Activated CD4-positive, alpha-beta memory T cell treated with anti-CD3 and anti-CD28 coated beads for 36 hours (primary cell): ENCODE results near the gene CNIH3. TPM values are rescaled to one million over a fixed set of nuclear protein-coding genes. Genes with fewer than 3 reads are reported as not detected.

ENCODE experiments used
- CTCF ChIA-PET: fragments of 350-600 bp; sonication (Branson Sonifier 250); formaldehyde crosslinking; loops from one replicate; lab custom pipeline; 2021; ENCODE audit warnings: antibody characterized with exemption, inconsistent platforms; lab: Charles Lee
- POLR2A ChIA-PET: fragments of 350-600 bp; sonication (Branson Sonifier 250); formaldehyde crosslinking; loops from one replicate; lab custom pipeline; 2021; ENCODE audit warnings: antibody characterized with exemption; lab: Charles Lee
- DNase-seq: peaks from one replicate; pipeline ENCODE4 v3.0.0-alpha.2; 2020
- H3K27ac Mint-ChIP-seq: one replicate; pipeline ENCODE4 v1.8.0; 2021; ENCODE audit warnings: mixed read lengths
- H3K27me3 Mint-ChIP-seq: one replicate; pipeline ENCODE4 v1.8.0; 2021; ENCODE audit warnings: mixed read lengths
- H3K36me3 Mint-ChIP-seq: one replicate; pipeline ENCODE4 v1.8.0; 2021; ENCODE audit warnings: mixed read lengths
- H3K4me1 Mint-ChIP-seq: one replicate; pipeline ENCODE4 v1.8.0; 2021; ENCODE audit warnings: low read depth, mixed read lengths
- H3K4me3 Mint-ChIP-seq: one replicate; pipeline ENCODE4 v1.8.0; 2021; ENCODE audit warnings: mild to moderate bottlenecking, mixed read lengths
- H3K9me3 Mint-ChIP-seq: one replicate; pipeline ENCODE4 v1.8.0; 2021; ENCODE audit warnings: mixed read lengths
- intact Hi-C: fragments of 100-400 bp; cut with micrococcal nuclease; formaldehyde crosslinking; loops from one replicate; pipeline ENCODE4 v1.15.1; 2023
- total RNA-seq, 2 experiments: library from RNA; stranded (reverse); gene quantifications; one replicate each; pipeline ENCODE4 v1.2.3, GENCODE V29; 2021

Gene CNIH3
- total RNA-seq, 2 experiments from 2014 or later: 0.63 to 1.00 TPM

GRCh38 chr1:224732377-224733026, 116.4 kb downstream of the CNIH3 start:
- ChIA-PET POLR2A (no interaction called here), CTCF (no interaction called here)
- H3K4me3 Mint-ChIP-seq: no peak overlapping the region
- no peak for DNase-seq
- no peaks in the 10 kb centered on the region for H3K9me3 Mint-ChIP-seq
- peaks cover 9% of the 10 kb centered on the region for H3K4me1 Mint-ChIP-seq
- H3K36me3 Mint-ChIP-seq: no peaks in the 10 kb centered on the region
- intact Hi-C loops: no loop called here
- no peak overlapping the region for H3K27ac Mint-ChIP-seq
- H3K27me3 Mint-ChIP-seq: no peaks in the 10 kb centered on the region

- Mint-ChIP-seq H3K4me3 (no peak overlapping the region), H3K36me3 (no peaks in the 10 kb centered on the region), H3K9me3 (no peaks in the 10 kb centered on the region), H3K4me1 (peaks cover 9% of the 10 kb centered on the region), H3K27ac (no peak overlapping the region), H3K27me3 (no peaks in the 10 kb centered on the region)
- ChIA-PET CTCF (no interaction called here), POLR2A (no interaction called here)
- DNase-seq: no peak
- intact Hi-C loops: no loop called here
These were observed 117.2 kb downstream of the CNIH3 start for GRCh38 chr1:224733027-224733911.

- ChIA-PET POLR2A (no interaction called here), CTCF (no interaction called here)
- peaks cover 9% of the 10 kb centered on the region for H3K4me1 Mint-ChIP-seq
- H3K27ac Mint-ChIP-seq: no peak overlapping the region
- H3K27me3 Mint-ChIP-seq: no peaks in the 10 kb centered on the region
- no peak for DNase-seq
- H3K4me3 Mint-ChIP-seq: no peak overlapping the region
- no peaks in the 10 kb centered on the region for H3K9me3 Mint-ChIP-seq
- intact Hi-C loops: no loop called here
- no peaks in the 10 kb centered on the region for H3K36me3 Mint-ChIP-seq
These were observed 118.3 kb downstream of the CNIH3 start for GRCh38 chr1:224734261-224734935.

- Mint-ChIP-seq H3K4me1 (peaks cover 9% of the 10 kb centered on the region), H3K27me3 (no peaks in the 10 kb centered on the region), H3K27ac (no peak overlapping the region), H3K4me3 (no peak overlapping the region), H3K9me3 (no peaks in the 10 kb centered on the region), H3K36me3 (no peaks in the 10 kb centered on the region)
- intact Hi-C loops: no loop called here
- POLR2A ChIA-PET: no interaction called here
- DNase-seq: no peak
- CTCF ChIA-PET: no interaction called here
These were observed 119.0 kb downstream of the CNIH3 start for GRCh38 chr1:224735159-224735558.

GRCh38 chr1:224736619-224737352, 120.7 kb downstream of the CNIH3 start:
- no peak for DNase-seq
- Mint-ChIP-seq H3K4me3 (no peak overlapping the region), H3K36me3 (no peaks in the 10 kb centered on the region), H3K27me3 (no peaks in the 10 kb centered on the region), H3K4me1 (peaks cover 9% of the 10 kb centered on the region), H3K9me3 (no peaks in the 10 kb centered on the region), H3K27ac (no peak overlapping the region)
- CTCF ChIA-PET: no interaction called here
- intact Hi-C loops: no loop called here
- POLR2A ChIA-PET: no interaction called here

GRCh38 chr1:224737353-224737727, 121.2 kb downstream of the CNIH3 start:
- ChIA-PET POLR2A (no interaction called here), CTCF (no interaction called here)
- Mint-ChIP-seq H3K27me3 (no peaks in the 10 kb centered on the region), H3K36me3 (no peaks in the 10 kb centered on the region), H3K4me3 (no peak overlapping the region), H3K9me3 (no peaks in the 10 kb centered on the region), H3K27ac (no peak overlapping the region), H3K4me1 (peaks cover 9% of the 10 kb centered on the region)
- intact Hi-C loops: no loop called here
- no peak for DNase-seq

GRCh38 chr1:224739303-224739996, 123.3 kb downstream of the CNIH3 start:
- Mint-ChIP-seq H3K4me1 (peaks cover 9% of the 10 kb centered on the region), H3K9me3 (no peaks in the 10 kb centered on the region), H3K4me3 (no peak overlapping the region), H3K27me3 (peaks cover 3% of the 10 kb centered on the region), H3K27ac (no peak overlapping the region), H3K36me3 (no peaks in the 10 kb centered on the region)
- ChIA-PET CTCF (no interaction called here), POLR2A (no interaction called here)
- intact Hi-C loops: no loop called here
- DNase-seq: no peak

- no peak overlapping the region for H3K27ac Mint-ChIP-seq
- no peaks in the 10 kb centered on the region for H3K36me3 Mint-ChIP-seq
- ChIA-PET CTCF (interaction anchor here (1.4 kb wide), 1 partner anchor 183 kb away, joined by 3 read pairs; no protein-coding TSS in a partner anchor), POLR2A (no interaction called here)
- intact Hi-C loops: no loop called here
- no peaks in the 10 kb centered on the region for H3K9me3 Mint-ChIP-seq
- peaks cover 5% of the 10 kb centered on the region for H3K27me3 Mint-ChIP-seq
- no peak for DNase-seq
- H3K4me3 Mint-ChIP-seq: no peak overlapping the region
- H3K4me1 Mint-ChIP-seq: peaks cover 4% of the 10 kb centered on the region
These were observed 124.0 kb downstream of the CNIH3 start for GRCh38 chr1:224739997-224740684.

GRCh38 chr1:224740685-224741052, 124.6 kb downstream of the CNIH3 start:
- POLR2A ChIA-PET: no interaction called here
- Mint-ChIP-seq H3K27ac (no peak overlapping the region), H3K4me1 (peaks cover 7% of the 10 kb centered on the region), H3K27me3 (peaks cover 5% of the 10 kb centered on the region), H3K4me3 (no peak overlapping the region), H3K9me3 (no peaks in the 10 kb centered on the region), H3K36me3 (no peaks in the 10 kb centered on the region)
- CTCF ChIA-PET: interaction anchor here (1.4 kb wide), 1 partner anchor 182 kb away, joined by 3 read pairs; no protein-coding TSS in a partner anchor
- intact Hi-C loops: no loop called here
- no peak for DNase-seq

- CTCF ChIA-PET: interaction anchor here (1.0 kb wide), 1 partner anchor 109 kb away, joined by 3 read pairs; no protein-coding TSS in a partner anchor
These were observed 126.2 kb downstream of the CNIH3 start for GRCh38 chr1:224742349-224742748.

GRCh38 chr1:224743608-224744164, 127.6 kb downstream of the CNIH3 start:
- ChIA-PET CTCF (interaction anchor here (0.6 kb wide), 1 partner anchor 107 kb away, joined by 3 read pairs; no protein-coding TSS in a partner anchor), POLR2A (no interaction called here)
- Mint-ChIP-seq H3K4me3 (no peak overlapping the region), H3K27ac (no peak overlapping the region), H3K9me3 (no peaks in the 10 kb centered on the region), H3K4me1 (peaks cover 15% of the 10 kb centered on the region), H3K27me3 (peaks cover 5% of the 10 kb centered on the region), H3K36me3 (no peaks in the 10 kb centered on the region)
- intact Hi-C loops: no loop called here
- DNase-seq: no peak

More at GRCh38 chr1:224742349-224742748, 126.2 kb downstream of the CNIH3 start:
- Mint-ChIP-seq H3K9me3 (no peaks in the 10 kb centered on the region), H3K27ac (no peak overlapping the region), H3K4me1 (peaks cover 15% of the 10 kb centered on the region), H3K36me3 (no peaks in the 10 kb centered on the region), H3K27me3 (peaks cover 5% of the 10 kb centered on the region), H3K4me3 (no peak overlapping the region)
- POLR2A ChIA-PET: interaction anchor here (0.6 kb wide), 1 partner anchor 878 kb away, joined by 3 read pairs; no protein-coding TSS in a partner anchor
- DNase-seq: no peak
- intact Hi-C loops: no loop called here
